ENCODE measurements around the gene MAMSTR.

MAMSTR gene

GRCh38 chr19:48674921-48675824 lies 44.4 kb downstream of the MAMSTR start (continued):
- TF ChIP-seq HOXD13 (CRISPR knock-in tag; IDR thresholded peaks at IDR 0.05; ENCODE audit: borderline replicate concordance) (no peak), ZNF169 (tag by site-specific recombination; IDR thresholded peaks at IDR 0.05) (no peak), ZNF449 (tag by site-specific recombination; IDR thresholded peaks at IDR 0.05) (no peak), ZNF571 (tag by site-specific recombination; IDR thresholded peaks at IDR 0.05) (no peak), IKZF3 (tag by site-specific recombination; IDR thresholded peaks at IDR 0.05) (no peak)

- Histone ChIP-seq H3K27ac (ENCODE audit: extremely low read depth, low read depth, low read length) (no peak overlapping the region), H3K9me3 (ENCODE audit: control insufficient read depth, insufficient read depth, low read depth, low read length) (no peaks in the 10 kb centered on the region), H3K4me1 (ENCODE audit: control insufficient read depth, insufficient read depth, low read length) (no peaks in the 10 kb centered on the region; the same call in 1 of the 2 replicates), H3K36me3 (ENCODE audit: control insufficient read depth in 2 of 2, insufficient read depth in 1 of 2, low read length in 2 of 2) (no peaks in the 10 kb centered on the region), H3K4me3 (ENCODE audit: low read depth, low read length) (no peak overlapping the region)
- TF ChIP-seq ZNF366 (tag by site-specific recombination; conservative IDR thresholded peaks at IDR 0.05) (no peak), ZNF140 (tag by site-specific recombination; IDR thresholded peaks at IDR 0.05) (no peak), ZNF174 (tag by site-specific recombination; IDR thresholded peaks at IDR 0.05) (no peak), YY2 (tag by site-specific recombination; IDR thresholded peaks at IDR 0.05) (no peak), ZBTB20 (tag by site-specific recombination; IDR thresholded peaks at IDR 0.05) (no peak)
- ChIA-PET POLR2A (interaction anchor here (0.8 to 1.9 kb wide), 4 partner anchors 29 to 185 kb away, joined by 3 to 7 read pairs (median 4); partner anchors contain the start of gene CA11), CTCF (interaction anchor here (0.6 to 3.9 kb wide), 31 partner anchors 8 to 472 kb away, joined by 3 to 35 read pairs (median 4); partner anchors contain the start of genes CA11 and IZUMO1)
Measured at GRCh38 chr19:48674216-48674809, 45.2 kb downstream of the MAMSTR start.

- H3K9me3 ChIP-seq (ENCODE audit: control insufficient read depth, insufficient read depth, low read depth, low read length): no peaks in the 10 kb centered on the region
- TF ChIP-seq ZNF398 (tag by site-specific recombination; IDR thresholded peaks at IDR 0.05) (no peak), MZF1 (tag by site-specific recombination; IDR thresholded peaks at IDR 0.05; ENCODE audit: borderline replicate concordance) (no peak), ZNF514 (tag by site-specific recombination; IDR thresholded peaks at IDR 0.05) (no peak), ZNF658 (tag by site-specific recombination; IDR thresholded peaks at IDR 0.05) (no peak), ZNF521 (tag by site-specific recombination; IDR thresholded peaks at IDR 0.05) (no peak), GLI2 (tag by site-specific recombination; IDR thresholded peaks at IDR 0.05; ENCODE audit: borderline replicate concordance, low read depth) (no peak), GLIS2 (tag by site-specific recombination; IDR thresholded peaks at IDR 0.05) (no peak), ZNF837 (tag by site-specific recombination; IDR thresholded peaks at IDR 0.05) (no peak), ZNF571 (tag by site-specific recombination; IDR thresholded peaks at IDR 0.05) (no peak), SP7 (tag by site-specific recombination; IDR thresholded peaks at IDR 0.05) (no peak), ZNF37A (tag by site-specific recombination; IDR thresholded peaks at IDR 0.05) (no peak), ZNF830 (tag by site-specific recombination; IDR thresholded peaks at IDR 0.05; ENCODE audit: low read depth) (no peak), ZBTB21 (tag by site-specific recombination; IDR thresholded peaks at IDR 0.05) (no peak), ZNF529 (tag by site-specific recombination; IDR thresholded peaks at IDR 0.05; ENCODE audit: insufficient replicate concordance) (no peak), ZNF768 (tag by site-specific recombination; IDR thresholded peaks at IDR 0.05) (no peak), ZNF184 (tag by site-specific recombination; IDR thresholded peaks at IDR 0.05) (no peak), ZNF416 (tag by site-specific recombination; IDR thresholded peaks at IDR 0.05) (no peak), ZNF48 (tag by site-specific recombination; IDR thresholded peaks at IDR 0.05) (no peak), ZNF16 (tag by site-specific recombination; IDR thresholded peaks at IDR 0.05; ENCODE audit: low read depth) (no peak)
- ChIA-PET POLR2A (interaction anchor here (0.8 to 0.9 kb wide), 2 partner anchors 28 to 184 kb away, joined by 3 read pairs; partner anchors contain the start of gene CA11), CTCF (interaction anchor here (0.6 to 3.9 kb wide), 14 partner anchors 14 to 473 kb away, joined by 3 to 35 read pairs (median 4); partner anchors contain the start of gene CA11)
- H3K4me3 ChIP-seq (ENCODE audit: low read depth, low read length): no peak overlapping the region
- H3K27ac ChIP-seq (ENCODE audit: extremely low read depth, low read depth, low read length): no peak overlapping the region
- no peaks in the 10 kb centered on the region; the same call in 1 of the 2 replicates for H3K4me1 ChIP-seq (ENCODE audit: control insufficient read depth, insufficient read depth, low read length)
- H3K36me3 ChIP-seq (ENCODE audit: control insufficient read depth in 2 of 2, insufficient read depth in 1 of 2, low read length in 2 of 2): no peaks in the 10 kb centered on the region
Measured at GRCh38 chr19:48673436-48674100, 46.0 kb downstream of the MAMSTR start.
